ENCODE measurements around the gene TENM4. TPM values are rescaled to one million over a fixed set of nuclear protein-coding genes. Genes with fewer than 3 reads are reported as not detected.
A peak's percentile ranks its signal among the peaks of the same experiment; 100 is the strongest.

The TENM4 gene
- total RNA-seq, 4 donors from 2014 or later: 5.5 to 12.3 (median 8.9) TPM

DNA sequence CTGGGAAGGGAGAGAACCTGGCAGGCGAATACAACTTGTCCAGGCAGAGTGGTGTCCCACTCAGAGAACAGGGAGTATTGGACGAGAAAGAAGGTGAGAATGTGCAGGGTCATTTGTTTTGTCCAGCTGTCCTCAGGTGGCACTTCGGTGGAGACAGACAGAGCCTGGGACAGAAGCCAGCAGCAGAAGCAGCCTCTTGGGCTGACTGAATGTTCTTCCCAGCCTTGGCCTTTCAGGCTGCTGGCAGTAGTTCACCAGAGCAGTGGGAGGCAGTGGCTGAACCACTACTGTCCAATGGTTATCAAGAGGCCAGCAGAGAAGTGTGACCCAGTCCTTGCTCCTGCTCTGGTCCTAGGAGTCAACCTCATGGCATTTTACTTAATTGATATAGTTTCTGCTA, 535.1 kb downstream of the TENM4 start:
- Histone ChIP-seq H3K4me1 (peaks cover 0 to 7% (median 0%) of the 10 kb centered on the region in 3 donors), H3K36me3 (no peaks in the 10 kb centered on the region), H3K9me3 (no peaks in the 10 kb centered on the region), H3K27ac (no peak overlapping the region), H3K4me3 (no peak overlapping the region), H3K27me3 (no peaks in the 10 kb centered on the region)
- TF ChIP-seq POLR2A (IDR thresholded peaks at IDR 0.05) (no peak), EP300 (IDR thresholded peaks at IDR 0.05) (no peak), POLR2AphosphoS5 (IDR thresholded peaks at IDR 0.05) (no peak)
- TF ChIP-seq, protein P1, sequence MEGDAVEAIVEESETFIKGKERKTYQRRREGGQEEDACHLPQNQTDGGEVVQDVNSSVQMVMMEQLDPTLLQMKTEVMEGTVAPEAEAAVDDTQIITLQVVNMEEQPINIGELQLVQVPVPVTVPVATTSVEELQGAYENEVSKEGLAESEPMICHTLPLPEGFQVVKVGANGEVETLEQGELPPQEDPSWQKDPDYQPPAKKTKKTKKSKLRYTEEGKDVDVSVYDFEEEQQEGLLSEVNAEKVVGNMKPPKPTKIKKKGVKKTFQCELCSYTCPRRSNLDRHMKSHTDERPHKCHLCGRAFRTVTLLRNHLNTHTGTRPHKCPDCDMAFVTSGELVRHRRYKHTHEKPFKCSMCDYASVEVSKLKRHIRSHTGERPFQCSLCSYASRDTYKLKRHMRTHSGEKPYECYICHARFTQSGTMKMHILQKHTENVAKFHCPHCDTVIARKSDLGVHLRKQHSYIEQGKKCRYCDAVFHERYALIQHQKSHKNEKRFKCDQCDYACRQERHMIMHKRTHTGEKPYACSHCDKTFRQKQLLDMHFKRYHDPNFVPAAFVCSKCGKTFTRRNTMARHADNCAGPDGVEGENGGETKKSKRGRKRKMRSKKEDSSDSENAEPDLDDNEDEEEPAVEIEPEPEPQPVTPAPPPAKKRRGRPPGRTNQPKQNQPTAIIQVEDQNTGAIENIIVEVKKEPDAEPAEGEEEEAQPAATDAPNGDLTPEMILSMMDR (IDR thresholded peaks at IDR 0.05): no peak
- 36 to 49% methylated on average over 2 to 3 of the region's 3 CpGs for WGBS, 2 donors (ENCODE audit: low coverage in 1 of 2)
- ATAC-seq: no peak

DNA sequence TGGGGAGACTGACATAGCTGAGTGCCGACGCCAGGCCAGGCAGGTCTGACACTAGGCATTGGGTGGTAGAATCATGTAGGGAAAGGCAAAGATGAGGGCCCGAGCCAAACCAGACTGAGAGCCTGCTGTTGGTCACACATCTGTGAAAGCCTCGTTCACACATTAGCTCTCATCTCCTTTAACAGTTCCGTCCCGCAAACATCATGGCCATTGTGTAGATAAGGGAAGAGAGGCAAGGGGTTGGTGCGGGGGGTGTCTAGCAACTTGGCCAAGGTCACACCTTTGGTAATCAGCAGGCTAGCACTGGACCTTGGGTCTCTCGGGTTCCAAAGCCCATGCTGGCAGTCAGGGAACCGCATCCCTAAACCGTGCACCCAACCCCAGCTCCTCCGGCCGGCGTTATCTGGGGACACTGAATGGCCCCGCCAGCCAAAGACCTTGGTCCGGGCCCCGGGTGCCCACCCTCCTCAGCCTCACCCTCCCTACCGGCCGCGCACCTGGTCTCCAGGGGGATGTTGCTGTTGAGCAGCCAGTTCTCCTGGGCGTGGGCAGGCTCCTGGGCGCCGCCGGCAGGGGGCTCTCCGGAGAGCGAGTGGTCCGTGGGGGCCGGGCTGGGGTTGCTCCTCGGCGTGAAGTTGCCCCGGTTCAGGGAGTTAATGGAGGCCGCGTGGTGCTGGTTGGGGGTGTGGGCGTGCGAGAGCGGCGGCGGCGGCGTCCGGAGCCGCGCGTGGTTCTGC, 537.9 kb downstream of the TENM4 start:
- H3K4me1 ChIP-seq: peaks cover 0 to 7% (median 0%) of the 10 kb centered on the region in 3 donors
- H3K9me3 ChIP-seq: no peaks in the 10 kb centered on the region
- WGBS, 2 donors (ENCODE audit: low coverage in 1 of 2): 89 to 98% methylated on average over 5 to 7 of the region's 43 CpGs
- H3K36me3 ChIP-seq: no peaks in the 10 kb centered on the region
- no peak for ATAC-seq
- H3K27me3 ChIP-seq: no peaks in the 10 kb centered on the region
- TF ChIP-seq POLR2A (IDR thresholded peaks at IDR 0.05) (no peak), POLR2AphosphoS5 (IDR thresholded peaks at IDR 0.05) (no peak), EP300 (IDR thresholded peaks at IDR 0.05) (no peak)
- TF ChIP-seq, protein P1 (IDR thresholded peaks at IDR 0.05): peak in 1 of 4 experiments; percentile 19
- H3K4me3 ChIP-seq: no peak overlapping the region
- H3K27ac ChIP-seq: no peak overlapping the region

DNA sequence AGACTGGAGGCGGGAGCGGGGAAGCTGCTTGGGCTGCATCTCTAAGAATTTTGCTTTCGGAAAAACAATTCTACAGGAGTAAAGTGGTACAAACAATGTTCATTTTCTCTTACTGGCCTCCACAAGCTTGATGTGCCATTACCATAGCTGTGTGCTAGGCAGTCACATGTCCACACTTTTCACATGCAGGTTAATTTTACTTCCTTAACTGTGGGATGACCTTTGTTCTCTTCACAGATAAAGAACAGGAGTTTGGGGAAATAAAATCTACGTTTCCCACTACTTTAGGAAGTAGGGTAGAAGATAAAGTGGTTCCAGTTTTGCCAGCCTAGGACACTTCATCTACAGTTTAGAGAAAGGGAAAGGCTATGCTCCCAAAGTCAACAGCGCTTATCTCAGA, 539.0 kb downstream of the TENM4 start:
- Histone ChIP-seq H3K4me3 (no peak overlapping the region), H3K27ac (no peak overlapping the region), H3K9me3 (no peaks in the 10 kb centered on the region), H3K27me3 (no peaks in the 10 kb centered on the region), H3K4me1 (peaks cover 0 to 7% (median 0%) of the 10 kb centered on the region in 3 donors), H3K36me3 (no peaks in the 10 kb centered on the region)
- ATAC-seq: no peak
- 95 to 96% methylated on average over 4 to 5 of the region's 5 CpGs for WGBS, 2 donors (ENCODE audit: low coverage in 1 of 2)
- TF ChIP-seq POLR2A (IDR thresholded peaks at IDR 0.05) (no peak), EP300 (IDR thresholded peaks at IDR 0.05) (no peak), POLR2AphosphoS5 (IDR thresholded peaks at IDR 0.05) (no peak)
- TF ChIP-seq, protein P1 (IDR thresholded peaks at IDR 0.05): no peak

DNA sequence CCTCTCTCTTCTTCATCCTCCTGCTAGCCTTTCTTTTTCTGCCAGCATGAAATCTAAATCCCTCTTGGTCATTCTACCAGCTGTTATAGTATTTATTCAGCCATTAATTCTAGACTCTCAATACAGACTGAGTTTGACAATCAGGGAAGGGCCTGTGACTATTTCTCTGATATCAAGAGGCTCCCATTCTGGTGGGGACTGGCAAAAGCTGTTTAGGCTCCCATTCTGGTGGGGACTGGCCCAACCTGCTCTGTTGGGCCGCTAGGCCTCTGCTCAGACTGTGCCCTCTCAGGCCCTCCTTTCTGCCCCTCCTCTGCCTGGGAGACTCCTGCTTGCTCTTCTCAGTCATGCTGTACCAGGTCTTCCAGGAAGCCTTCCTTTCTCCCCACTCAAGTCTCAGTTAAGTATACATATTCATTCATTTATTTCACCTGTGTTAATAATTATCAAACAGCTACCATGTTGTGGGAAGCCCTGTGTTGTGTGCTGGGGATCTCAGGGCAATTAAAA, 542.5 kb downstream of the TENM4 start:
- no peak overlapping the region for H3K4me3 ChIP-seq
- no peak overlapping the region for H3K27ac ChIP-seq
- no peak for ATAC-seq
- H3K9me3 ChIP-seq: no peaks in the 10 kb centered on the region
- no peaks in the 10 kb centered on the region for H3K27me3 ChIP-seq
- 71% methylated on average over 1 of the region's 1 CpG; no CpG with 5 or more reads in 1 of the 2 donors for WGBS, 2 donors (ENCODE audit: low coverage in 1 of 2)
- TF ChIP-seq EP300 (IDR thresholded peaks at IDR 0.05) (no peak), POLR2A (IDR thresholded peaks at IDR 0.05) (no peak), POLR2AphosphoS5 (IDR thresholded peaks at IDR 0.05) (no peak)
- TF ChIP-seq, protein P1 (IDR thresholded peaks at IDR 0.05): no peak
- no peaks in the 10 kb centered on the region for H3K4me1 ChIP-seq
- no peaks in the 10 kb centered on the region for H3K36me3 ChIP-seq

DNA sequence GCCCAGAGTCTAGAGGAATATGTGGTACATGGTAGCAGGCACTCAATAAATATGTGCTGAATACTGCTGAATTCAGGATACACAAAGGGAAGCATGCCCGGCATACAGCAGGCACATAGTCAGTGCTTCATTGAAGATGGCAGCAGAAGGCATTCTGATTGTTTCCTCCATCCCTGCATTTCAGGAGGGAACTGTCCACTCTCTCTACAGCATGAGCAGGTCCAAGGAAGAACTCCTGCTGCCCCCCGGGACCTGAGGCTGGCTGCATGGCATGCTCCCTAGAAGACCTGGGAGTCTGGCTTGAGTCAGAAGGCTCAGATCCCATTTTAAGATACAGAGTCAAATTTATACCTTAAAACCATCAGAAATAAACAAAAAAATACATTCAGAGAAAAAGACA, 546.8 kb downstream of the TENM4 start:
- H3K4me3 ChIP-seq: no peak overlapping the region
- 100% methylated on average over 1 of the region's 2 CpGs for WGBS, 2 donors (ENCODE audit: low coverage in 1 of 2)
- TF ChIP-seq POLR2A (IDR thresholded peaks at IDR 0.05): no peak
- no peak for TF ChIP-seq EP300 (IDR thresholded peaks at IDR 0.05)
- TF ChIP-seq POLR2AphosphoS5 (IDR thresholded peaks at IDR 0.05): no peak
- TF ChIP-seq, protein P1 (IDR thresholded peaks at IDR 0.05): no peak
- H3K36me3 ChIP-seq: no peaks in the 10 kb centered on the region
- H3K27me3 ChIP-seq: no peaks in the 10 kb centered on the region
- no peak for ATAC-seq
- no peaks in the 10 kb centered on the region for H3K4me1 ChIP-seq
- H3K27ac ChIP-seq: no peak overlapping the region
- no peaks in the 10 kb centered on the region for H3K9me3 ChIP-seq
